ENCODE measurements around the gene MDH2.

DNA sequence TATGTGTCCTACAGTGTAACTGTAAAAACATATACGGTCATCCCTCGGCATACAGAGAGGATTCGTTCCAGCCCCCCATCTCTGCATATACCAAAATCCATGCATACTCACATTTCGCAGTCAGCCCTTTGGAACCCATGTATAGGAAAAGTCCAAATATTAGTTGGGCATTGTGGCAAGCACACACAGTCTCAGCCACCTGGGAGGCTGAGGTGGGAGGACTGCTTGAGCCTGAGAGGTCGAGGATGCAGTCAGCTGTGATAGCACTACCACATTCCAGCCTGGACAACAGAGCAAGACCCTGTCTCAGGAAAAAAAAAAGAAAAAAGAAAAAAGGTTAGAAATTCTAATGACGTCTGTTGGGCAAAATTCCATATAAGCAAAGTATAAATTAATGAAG is 29.1 kb downstream of the MDH2 start:
- TF ChIP-seq, protein P1, sequence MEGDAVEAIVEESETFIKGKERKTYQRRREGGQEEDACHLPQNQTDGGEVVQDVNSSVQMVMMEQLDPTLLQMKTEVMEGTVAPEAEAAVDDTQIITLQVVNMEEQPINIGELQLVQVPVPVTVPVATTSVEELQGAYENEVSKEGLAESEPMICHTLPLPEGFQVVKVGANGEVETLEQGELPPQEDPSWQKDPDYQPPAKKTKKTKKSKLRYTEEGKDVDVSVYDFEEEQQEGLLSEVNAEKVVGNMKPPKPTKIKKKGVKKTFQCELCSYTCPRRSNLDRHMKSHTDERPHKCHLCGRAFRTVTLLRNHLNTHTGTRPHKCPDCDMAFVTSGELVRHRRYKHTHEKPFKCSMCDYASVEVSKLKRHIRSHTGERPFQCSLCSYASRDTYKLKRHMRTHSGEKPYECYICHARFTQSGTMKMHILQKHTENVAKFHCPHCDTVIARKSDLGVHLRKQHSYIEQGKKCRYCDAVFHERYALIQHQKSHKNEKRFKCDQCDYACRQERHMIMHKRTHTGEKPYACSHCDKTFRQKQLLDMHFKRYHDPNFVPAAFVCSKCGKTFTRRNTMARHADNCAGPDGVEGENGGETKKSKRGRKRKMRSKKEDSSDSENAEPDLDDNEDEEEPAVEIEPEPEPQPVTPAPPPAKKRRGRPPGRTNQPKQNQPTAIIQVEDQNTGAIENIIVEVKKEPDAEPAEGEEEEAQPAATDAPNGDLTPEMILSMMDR (IDR thresholded peaks at IDR 0.05), result no peak
- TF ChIP-seq POLR2A (IDR thresholded peaks at IDR 0.05), result no peak
- TF ChIP-seq EP300 (IDR thresholded peaks at IDR 0.05), result no peak
